NCI-H128 (cell line): ENCODE results near the gene PSMD6.

Source experiments
- DNase-seq: peaks from one replicate; lab custom pipeline; 2025; ENCODE audit not compliant: unreplicated experiment; lab: John Stamatoyannopoulos, UW

PSMD6 gene

GRCh38 chr3:63980019-63980418, 43.3 kb downstream of the PSMD6 start:
- DNase-seq: no peak

- DNase-seq: no peak
Observed at GRCh38 chr3:63979093-63979885, 44.0 kb downstream of the PSMD6 start.

- no peak for DNase-seq
Observed at GRCh38 chr3:63977893-63978292, 45.4 kb downstream of the PSMD6 start.

GRCh38 chr3:63976872-63977200, 46.5 kb downstream of the PSMD6 start:
- DNase-seq: no peak

GRCh38 chr3:63976161-63976871, 47.0 kb downstream of the PSMD6 start:
- no peak for DNase-seq

- no peak for DNase-seq
Observed at GRCh38 chr3:63975723-63976122, 47.6 kb downstream of the PSMD6 start.

- DNase-seq: no peak
Observed at GRCh38 chr3:63974451-63974850, 48.8 kb downstream of the PSMD6 start.

- no peak for DNase-seq
Observed at GRCh38 chr3:63973406-63973805, 49.9 kb downstream of the PSMD6 start.

- no peak for DNase-seq
Observed at GRCh38 chr3:63972987-63973386, 50.3 kb downstream of the PSMD6 start.

GRCh38 chr3:63972196-63972595, 51.1 kb downstream of the PSMD6 start:
- no peak for DNase-seq

- no peak for DNase-seq
Observed at GRCh38 chr3:63970631-63971475, 52.4 kb downstream of the PSMD6 start.

GRCh38 chr3:63969876-63970275, 53.4 kb downstream of the PSMD6 start:
- DNase-seq: no peak

- DNase-seq: no peak
Observed at GRCh38 chr3:63968612-63969350, 54.5 kb downstream of the PSMD6 start.

GRCh38 chr3:63967675-63968611, 55.4 kb downstream of the PSMD6 start:
- peak; percentile 3 for DNase-seq

- no peak for DNase-seq
Observed at GRCh38 chr3:63966871-63967270, 56.4 kb downstream of the PSMD6 start.

GRCh38 chr3:63966007-63966406, 57.3 kb downstream of the PSMD6 start:
- no peak for DNase-seq

- no peak for DNase-seq
Observed at GRCh38 chr3:63964681-63965485, 58.4 kb downstream of the PSMD6 start.

GRCh38 chr3:63963496-63963895, 59.8 kb downstream of the PSMD6 start:
- DNase-seq: no peak

GRCh38 chr3:63961891-63962290, 61.4 kb downstream of the PSMD6 start:
- DNase-seq: peak; percentile 2
